GM19438 (cell line): Measurements from ENCODE around the gene MX1.

Experiments used
- ATAC-seq: cut with Tn5 transposase; IDR thresholded peaks from one replicate; pipeline ENCODE4 v1.9.1; 2021; ENCODE audit warnings: low read depth; ENCODE audit not compliant: unreplicated experiment

MX1 gene

GRCh38 chr21:41458121-41458520 lies 32.1 kb downstream of the MX1 start:
- no peak for ATAC-seq

- ATAC-seq = no peak
Observed at GRCh38 chr21:41458559-41458958, 32.5 kb downstream of the MX1 start.

GRCh38 chr21:41459884-41460534 lies 34.0 kb downstream of the MX1 start:
- ATAC-seq = no peak

GRCh38 chr21:41460578-41461527 lies 34.8 kb downstream of the MX1 start:
- ATAC-seq = peak; percentile 61

DNA sequence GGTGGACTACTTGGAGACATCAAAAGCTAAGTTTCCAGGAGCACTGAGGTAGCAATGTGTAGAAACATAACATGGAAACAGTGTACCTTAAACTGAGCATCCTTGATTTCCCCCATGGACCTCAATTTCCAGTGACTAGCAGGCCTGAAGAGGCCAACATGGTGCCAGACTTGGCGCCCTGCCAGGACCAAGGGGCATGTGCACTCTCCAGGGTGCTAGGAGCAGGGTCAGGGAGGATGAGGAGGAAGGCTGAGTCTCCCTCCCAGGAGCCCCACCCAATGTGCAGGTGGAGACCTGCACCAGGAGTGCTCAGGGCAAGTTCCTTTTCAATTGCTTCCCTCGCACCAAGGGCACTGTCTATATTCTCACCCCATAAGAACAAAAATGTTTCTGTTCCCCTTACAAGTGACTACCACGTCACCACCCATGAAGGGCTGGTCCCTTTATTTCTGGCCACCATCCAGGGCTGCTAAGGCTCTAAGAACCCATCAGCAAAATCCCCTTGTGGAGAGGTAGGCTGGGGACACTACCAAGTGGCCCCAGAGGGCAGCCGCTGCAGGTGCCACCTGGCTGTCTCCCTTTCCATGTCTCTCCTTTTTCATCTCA lies 39.2 kb downstream of the MX1 start:
- ATAC-seq = no peak

GRCh38 chr21:41466024-41466820 lies 40.2 kb downstream of the MX1 start:
- no peak for ATAC-seq

GRCh38 chr21:41470054-41470453 lies 44.0 kb downstream of the MX1 start:
- no peak for ATAC-seq

- ATAC-seq = no peak
Observed at GRCh38 chr21:41472753-41473548, 46.9 kb downstream of the MX1 start.

DNA sequence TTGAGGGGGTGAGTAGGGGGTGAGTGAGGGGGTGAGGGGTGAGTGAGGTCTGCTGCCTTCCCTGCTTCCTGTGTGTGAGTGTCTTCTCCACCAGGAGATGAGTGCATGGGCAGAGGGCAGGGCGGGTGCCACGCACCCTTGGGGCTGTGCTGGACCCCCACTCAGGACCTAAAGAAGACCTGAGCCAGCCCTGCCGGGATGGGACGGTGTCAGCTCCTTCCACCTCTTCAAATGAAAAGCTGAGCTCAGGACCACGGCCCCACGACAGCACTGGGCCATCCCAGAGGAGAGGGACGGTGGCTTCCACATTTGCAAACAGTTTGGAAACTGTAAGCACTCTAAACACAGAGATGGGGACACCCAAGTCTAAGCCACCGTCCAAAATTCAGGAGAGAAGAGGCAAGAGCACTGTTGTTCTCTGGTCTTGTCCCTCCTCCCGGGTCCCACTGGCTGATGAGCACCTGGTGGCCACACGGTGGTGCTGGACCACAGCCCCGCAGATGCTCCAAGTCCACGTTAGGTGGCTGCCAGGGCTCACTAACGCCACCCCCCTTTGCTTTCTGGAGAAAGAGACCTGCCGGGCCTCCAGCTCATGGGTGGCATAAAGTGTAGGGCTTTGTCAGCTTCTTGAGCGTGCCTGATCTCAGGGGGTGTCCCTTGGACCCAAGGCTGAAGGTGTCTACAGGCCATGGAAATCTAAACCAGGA lies 49.8 kb downstream of the MX1 start:
- no peak for ATAC-seq

- no peak for ATAC-seq
Observed at GRCh38 chr21:41477641-41478318, 51.7 kb downstream of the MX1 start.

DNA sequence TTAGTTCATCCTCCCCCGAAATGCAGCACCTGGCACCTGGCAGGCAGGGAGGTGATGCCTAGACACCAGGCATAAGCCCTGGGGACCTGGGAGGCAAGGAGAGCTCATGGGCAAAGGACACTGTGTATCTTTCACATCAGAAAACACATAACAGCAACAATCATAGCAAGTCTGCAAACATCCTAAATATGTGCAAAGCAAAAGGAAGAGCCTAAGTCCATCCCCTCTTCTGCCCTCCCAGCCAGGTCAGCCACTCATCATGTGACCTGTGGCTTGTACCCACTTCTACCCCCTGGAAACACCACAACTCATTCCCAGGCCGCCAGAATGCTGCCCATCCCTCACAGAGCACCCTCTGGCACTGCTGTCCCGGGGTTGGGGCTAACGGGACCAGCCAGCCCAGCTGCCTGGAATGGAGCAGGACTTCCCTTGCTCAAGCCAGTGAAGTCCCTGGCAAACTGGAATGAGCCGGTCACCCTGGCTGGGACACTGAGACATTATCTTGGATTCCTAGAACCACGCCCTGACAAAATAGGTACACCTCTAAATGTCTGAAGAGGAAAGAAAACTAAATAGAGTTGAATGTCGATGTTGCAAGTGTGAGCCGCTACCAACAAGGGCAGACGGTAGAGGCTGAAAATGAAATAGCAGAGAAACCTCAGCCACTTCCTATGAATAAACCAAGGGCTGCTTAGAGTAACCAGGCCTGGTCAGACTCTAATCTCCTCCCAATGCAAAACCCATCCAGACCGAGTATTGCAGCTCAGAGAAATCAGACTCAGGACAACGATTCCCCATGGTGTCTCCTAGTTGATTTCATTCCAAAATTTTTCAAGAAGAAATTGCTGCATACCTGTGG lies 52.5 kb downstream of the MX1 start:
- no peak for ATAC-seq

GRCh38 chr21:41479686-41480085 lies 53.6 kb downstream of the MX1 start:
- no peak for ATAC-seq

GRCh38 chr21:41480086-41480690 lies 54.1 kb downstream of the MX1 start:
- ATAC-seq = no peak

GRCh38 chr21:41481191-41481590 lies 55.2 kb downstream of the MX1 start:
- no peak for ATAC-seq

DNA sequence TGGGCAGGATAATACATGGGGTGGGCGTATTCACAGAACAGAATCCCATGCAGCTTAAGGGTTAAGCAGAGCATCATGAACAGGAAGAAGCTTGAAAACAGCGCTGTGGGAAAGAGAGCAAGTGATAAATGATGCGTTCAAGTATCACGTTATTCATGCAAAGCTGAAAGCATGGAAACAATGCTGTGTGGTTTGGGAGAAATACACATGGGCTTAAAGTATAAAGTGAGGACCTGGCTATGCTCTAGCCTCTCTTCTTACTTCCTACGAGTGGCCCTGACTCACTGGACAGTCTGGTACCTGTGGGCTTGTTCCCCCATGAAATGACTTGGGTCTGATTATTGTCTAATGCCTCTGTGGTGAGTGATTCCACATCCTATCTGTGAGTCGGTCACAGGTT lies 56.3 kb downstream of the MX1 start:
- no peak for ATAC-seq

- ATAC-seq = no peak
Observed at GRCh38 chr21:41482980-41483379, 56.9 kb downstream of the MX1 start.

DNA sequence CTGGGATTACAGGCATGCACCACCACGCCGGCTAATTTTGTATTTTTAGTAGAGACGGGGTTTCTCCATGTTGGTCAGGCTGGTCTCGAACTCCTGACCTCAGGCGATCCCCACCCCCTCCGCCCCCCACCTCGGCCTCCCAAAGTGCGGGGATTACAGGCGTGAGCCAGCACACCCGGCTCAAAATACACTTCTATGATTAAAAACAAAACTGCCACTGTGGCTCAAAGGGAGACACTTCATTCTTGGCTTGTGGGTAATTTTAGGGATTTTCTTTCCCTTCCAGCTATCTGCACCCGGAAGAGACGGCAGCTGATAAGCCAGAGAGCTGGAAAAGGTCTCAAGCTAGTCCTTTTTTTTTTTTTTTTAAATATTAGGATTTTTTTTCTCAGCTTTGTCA lies 57.4 kb downstream of the MX1 start:
- no peak for ATAC-seq
